ENCODE measurements around the gene RSPO1. TPM values are rescaled to one million over a fixed set of nuclear protein-coding genes. Genes with fewer than 3 reads are reported as not detected.
A peak's percentile ranks its signal among the peaks of the same experiment; 100 is the strongest.

RSPO1 gene
- total and polyA plus RNA-seq, 12 donors: 0.03 to 0.35 (median 0.10) TPM; not detected in 9

- H3K4me1 ChIP-seq: peaks cover 0 to 3% (median 0%) of the 10 kb centered on the region in 9 donors
- intact Hi-C loops (cut with DNase I): loop anchor here in 1 of 10 donors (5.0 kb wide), 1 partner anchor 72 kb away; no protein-coding TSS in a partner anchor
- H3K9me3 ChIP-seq: no peaks in the 10 kb centered on the region
- no peak overlapping the region for H3K27ac ChIP-seq
- DNase-seq (no peak), ATAC-seq (no peak)
- H3K27me3 ChIP-seq: peaks cover 0 to 68% (median 39%) of the 10 kb centered on the region in 7 donors
- 62 to 66% methylated on average over 2 of the region's 2 CpGs for WGBS, 2 donors
- TF ChIP-seq, protein P1, sequence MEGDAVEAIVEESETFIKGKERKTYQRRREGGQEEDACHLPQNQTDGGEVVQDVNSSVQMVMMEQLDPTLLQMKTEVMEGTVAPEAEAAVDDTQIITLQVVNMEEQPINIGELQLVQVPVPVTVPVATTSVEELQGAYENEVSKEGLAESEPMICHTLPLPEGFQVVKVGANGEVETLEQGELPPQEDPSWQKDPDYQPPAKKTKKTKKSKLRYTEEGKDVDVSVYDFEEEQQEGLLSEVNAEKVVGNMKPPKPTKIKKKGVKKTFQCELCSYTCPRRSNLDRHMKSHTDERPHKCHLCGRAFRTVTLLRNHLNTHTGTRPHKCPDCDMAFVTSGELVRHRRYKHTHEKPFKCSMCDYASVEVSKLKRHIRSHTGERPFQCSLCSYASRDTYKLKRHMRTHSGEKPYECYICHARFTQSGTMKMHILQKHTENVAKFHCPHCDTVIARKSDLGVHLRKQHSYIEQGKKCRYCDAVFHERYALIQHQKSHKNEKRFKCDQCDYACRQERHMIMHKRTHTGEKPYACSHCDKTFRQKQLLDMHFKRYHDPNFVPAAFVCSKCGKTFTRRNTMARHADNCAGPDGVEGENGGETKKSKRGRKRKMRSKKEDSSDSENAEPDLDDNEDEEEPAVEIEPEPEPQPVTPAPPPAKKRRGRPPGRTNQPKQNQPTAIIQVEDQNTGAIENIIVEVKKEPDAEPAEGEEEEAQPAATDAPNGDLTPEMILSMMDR (IDR thresholded peaks at IDR 0.05): no peak
- H3K36me3 ChIP-seq: no peaks in the 10 kb centered on the region
- no peak overlapping the region for H3K4me3 ChIP-seq
Observed at GRCh38 chr1:37609994-37610393, 24.7 kb downstream of the RSPO1 start.

GRCh38 chr1:37609002-37609401 is 25.7 kb downstream of the RSPO1 start:
- TF ChIP-seq, protein P1 (IDR thresholded peaks at IDR 0.05): no peak
- Histone ChIP-seq H3K4me1 (peaks cover 0 to 3% (median 0%) of the 10 kb centered on the region in 9 donors), H3K9me3 (no peaks in the 10 kb centered on the region), H3K27ac (no peak overlapping the region), H3K27me3 (peaks cover 0 to 64% (median 29%) of the 10 kb centered on the region in 7 donors), H3K36me3 (no peaks in the 10 kb centered on the region), H3K4me3 (no peak overlapping the region)
- intact Hi-C loops (cut with DNase I): loop anchor here in 1 of 10 donors (5.0 kb wide), 1 partner anchor 73 kb away; no protein-coding TSS in a partner anchor
- no peak for DNase-seq
- no peak for ATAC-seq
- WGBS, 2 donors: 19 to 30% methylated on average over 2 of the region's 2 CpGs

- Histone ChIP-seq H3K36me3 (no peaks in the 10 kb centered on the region), H3K4me1 (peaks cover 0 to 7% (median 0%) of the 10 kb centered on the region in 9 donors), H3K4me3 (peak overlapping the region in 1 of 10 donors; percentile 30), H3K27me3 (peaks cover 0 to 64% (median 15%) of the 10 kb centered on the region in 7 donors), H3K9me3 (no peaks in the 10 kb centered on the region), H3K27ac (peak overlapping the region in 1 of 10 donors; percentile 50)
- TF ChIP-seq, protein P1 (IDR thresholded peaks at IDR 0.05): no peak
- ATAC-seq (peak in 1 of 8 donors; percentile 25), DNase-seq (no peak)
- 78 to 83% methylated on average over 15 of the region's 15 CpGs for WGBS, 2 donors
- intact Hi-C loops (cut with DNase I): loop anchor here in 1 of 10 donors (5.0 kb wide), 1 partner anchor 76 kb away; no protein-coding TSS in a partner anchor
Observed at GRCh38 chr1:37606481-37607263, 28.0 kb downstream of the RSPO1 start.

- intact Hi-C loops (cut with DNase I): loop anchor here in 1 of 10 donors (5.0 kb wide), 1 partner anchor 76 kb away; no protein-coding TSS in a partner anchor
- Histone ChIP-seq H3K4me3 (peak overlapping the region in 1 of 10 donors; percentile 30), H3K9me3 (no peaks in the 10 kb centered on the region), H3K27ac (peak overlapping the region in 1 of 10 donors; percentile 50), H3K36me3 (no peaks in the 10 kb centered on the region), H3K27me3 (peaks cover 0 to 59% (median 15%) of the 10 kb centered on the region in 7 donors), H3K4me1 (peaks cover 0 to 7% (median 0%) of the 10 kb centered on the region in 9 donors)
- DNase-seq (no peak), ATAC-seq (no peak)
- TF ChIP-seq, protein P1 (IDR thresholded peaks at IDR 0.05): no peak
- WGBS, 2 donors: 80 to 81% methylated on average over 9 of the region's 9 CpGs
Observed at GRCh38 chr1:37605806-37606474, 28.8 kb downstream of the RSPO1 start.

Data from heart right ventricle (tissue), 16 donors.